ENCODE measurements around the gene PARD3. TPM values are rescaled to one million over a fixed set of nuclear protein-coding genes. Genes with fewer than 3 reads are reported as not detected.

The PARD3 gene
- total RNA-seq, 1 donor from 2014 or later = 27.7 TPM

GRCh38 chr10:34116220-34116641, 698.9 kb downstream of the PARD3 start:
- no peak for DNase-seq (ENCODE audit: low spot score)

- DNase-seq (ENCODE audit: low spot score) = no peak
Measured at GRCh38 chr10:34114914-34115313, 700.2 kb downstream of the PARD3 start.

- DNase-seq (ENCODE audit: low spot score) = no peak
Measured at GRCh38 chr10:34113504-34114225, 701.4 kb downstream of the PARD3 start.

- DNase-seq (ENCODE audit: low spot score) = no peak
Measured at GRCh38 chr10:34112171-34112782, 702.8 kb downstream of the PARD3 start.

- no peak for DNase-seq (ENCODE audit: low spot score)
Measured at GRCh38 chr10:34111179-34111578, 703.9 kb downstream of the PARD3 start.

GRCh38 chr10:34109952-34110702, 705.0 kb downstream of the PARD3 start:
- no peak for DNase-seq (ENCODE audit: low spot score)

GRCh38 chr10:34109495-34109894, 705.6 kb downstream of the PARD3 start:
- DNase-seq (ENCODE audit: low spot score) = no peak

GRCh38 chr10:34107626-34108516, 707.2 kb downstream of the PARD3 start:
- no peak for DNase-seq (ENCODE audit: low spot score)

GRCh38 chr10:34106356-34106885, 708.7 kb downstream of the PARD3 start:
- DNase-seq (ENCODE audit: low spot score) = no peak

- DNase-seq (ENCODE audit: low spot score) = no peak
Measured at GRCh38 chr10:34104829-34105572, 710.1 kb downstream of the PARD3 start.

- DNase-seq (ENCODE audit: low spot score) = no peak
Measured at GRCh38 chr10:34102893-34103506, 712.1 kb downstream of the PARD3 start.

GRCh38 chr10:34102237-34102673, 712.8 kb downstream of the PARD3 start:
- DNase-seq (ENCODE audit: low spot score) = no peak

GRCh38 chr10:34101001-34101400, 714.1 kb downstream of the PARD3 start:
- DNase-seq (ENCODE audit: low spot score) = no peak

- no peak for DNase-seq (ENCODE audit: low spot score)
Measured at GRCh38 chr10:34098821-34099567, 716.1 kb downstream of the PARD3 start.

GRCh38 chr10:34097682-34098081, 717.4 kb downstream of the PARD3 start:
- no peak for DNase-seq (ENCODE audit: low spot score)

GRCh38 chr10:34094961-34095360, 720.1 kb downstream of the PARD3 start:
- no peak for DNase-seq (ENCODE audit: low spot score)

- DNase-seq (ENCODE audit: low spot score) = no peak
Measured at GRCh38 chr10:34094146-34094696, 720.9 kb downstream of the PARD3 start.

- no peak for DNase-seq (ENCODE audit: low spot score)
Measured at GRCh38 chr10:34092891-34093290, 722.2 kb downstream of the PARD3 start.

Measured in mesenteric fat pad (tissue), 1 donor.